SK-N-SH (cell line): ENCODE results near the gene GKN1. TPM values are rescaled to one million over a fixed set of nuclear protein-coding genes. Genes with fewer than 3 reads are reported as not detected.

ENCODE experiments used
- CTCF ChIA-PET: fragments of 300-600, 350-600 bp; formaldehyde crosslinking; extraction: SDS; loops from one replicate; lab custom pipeline; 2021; lab: Yijun Ruan, JAX
- POLR2A ChIA-PET: fragments of 350-600 bp; sonication (Branson Sonifier 250); formaldehyde crosslinking; extraction: SDS; loops from one replicate; lab custom pipeline; 2020; ENCODE audit warnings: antibody characterized with exemption, inconsistent platforms; lab: Yijun Ruan, JAX
- DNase-seq: peaks from one replicate; pipeline ENCODE4 v3.0.0; 2012
- H2AFZ ChIP-seq: fragments of 200-600 bp; sonication (generic); 2 replicates; pipeline ENCODE4 v1.8.1; 2016; ENCODE audit warnings: antibody characterized with exemption, mild to moderate bottlenecking, low read depth
- H3F3A ChIP-seq: fragments of 200-600 bp; sonication (generic); replicated peaks from 2 replicates; pipeline ENCODE3; 2016; ENCODE audit warnings: antibody characterized with exemption, mild to moderate bottlenecking; ENCODE audit not compliant: insufficient read depth
- H3K27ac ChIP-seq, 2 experiments: fragments of 200-500 bp in 1 of 2; fragments of 200-600 bp in 1 of 2; sonication (Bioruptor generic) in 1 of 2; sonication (generic), shearing (Covaris generic) in 1 of 2; 2 replicates each; pipeline versions ENCODE4 v1.5.1 to v1.6.1; 2014 to 2016; ENCODE audit warnings: low read depth in 2 of 2, inconsistent platforms in 1 of 2, low read length in 1 of 2, mild to moderate bottlenecking in 1 of 2, mixed read lengths in 1 of 2
- H3K27me3 ChIP-seq: fragments of 200-600 bp; sonication (generic), shearing (Covaris generic); 2 replicates; pipeline ENCODE4 v1.6.1; 2016; ENCODE audit warnings: mixed run types; ENCODE audit not compliant: insufficient read depth
- H3K36me3 ChIP-seq, 2 experiments: fragments of 200-500 bp in 1 of 2; fragments of 200-600 bp in 1 of 2; sonication (Bioruptor generic) in 1 of 2; sonication (generic) in 1 of 2; replicated peaks in 1 of 2; 2 replicates each; pipeline versions ENCODE3 to v1.5.1; 2014 to 2016; ENCODE audit warnings: low read length in 1 of 2, mild to moderate bottlenecking in 1 of 2; ENCODE audit not compliant: insufficient read depth in 2 of 2, control insufficient read depth in 1 of 2
- H3K4me1 ChIP-seq, 2 experiments: fragments of 200-500 bp in 1 of 2; fragments of 200-600 bp in 1 of 2; sonication (Bioruptor generic) in 1 of 2; sonication (generic), shearing (Covaris generic) in 1 of 2; 2 replicates each; pipeline versions ENCODE4 v1.5.1 to v1.6.1; 2014 to 2016; ENCODE audit warnings: low read depth in 1 of 2, low read length in 1 of 2, mixed run types in 1 of 2; ENCODE audit not compliant: insufficient read depth in 2 of 2, control insufficient read depth in 1 of 2
- H3K4me2 ChIP-seq: fragments of 200-600 bp; sonication (generic), shearing (Covaris generic); 2 replicates; pipeline ENCODE4 v1.6.1; 2017; ENCODE audit warnings: mixed run types
- H3K4me3 ChIP-seq, 2 experiments: fragments of 200-500 bp in 1 of 2; fragments of 200-600 bp in 1 of 2; sonication (Bioruptor generic) in 1 of 2; sonication (generic), shearing (Covaris generic) in 1 of 2; 2 replicates each; pipeline versions ENCODE4 v1.5.1 to v1.8.1; 2014 to 2016; ENCODE audit warnings: low read depth in 2 of 2, inconsistent platforms in 1 of 2, low read length in 1 of 2, mild to moderate bottlenecking in 1 of 2, mixed read lengths in 1 of 2, moderate library complexity in 1 of 2
- H3K79me2 ChIP-seq: fragments of 200-600 bp; sonication (generic); 2 replicates; pipeline ENCODE4 v1.8.1; 2017; ENCODE audit warnings: mild to moderate bottlenecking; ENCODE audit not compliant: insufficient read depth
- H3K9ac ChIP-seq: fragments of 200-600 bp; sonication (generic); 2 replicates; pipeline ENCODE4 v1.6.1; 2017; ENCODE audit warnings: mixed run types
- H3K9me2 ChIP-seq: fragments of 200-600 bp; sonication (generic); 2 replicates; pipeline ENCODE4 v1.6.1; 2017; ENCODE audit warnings: mixed run types
- H3K9me3 ChIP-seq: fragments of 200-600 bp; sonication (generic); 2 replicates; pipeline ENCODE4 v1.6.1; 2017; ENCODE audit warnings: mixed run types, mild to moderate bottlenecking, moderate library complexity
- H4K20me1 ChIP-seq: fragments of 200-600 bp; sonication (generic); 2 replicates; pipeline ENCODE4 v1.6.1; 2017; ENCODE audit warnings: mild to moderate bottlenecking, mixed run types; ENCODE audit not compliant: insufficient read depth
- CHD2 ChIP-seq: fragments of 150-350 bp; IDR thresholded peaks from 2 replicates; pipeline ENCODE4 v1.6.1; 2018; ENCODE audit warnings: low read length; ENCODE audit not compliant: partially characterized antibody
- ELF1 ChIP-seq: IDR thresholded peaks from 2 replicates; pipeline ENCODE4 v1.4.0; 2012
- EP300 ChIP-seq, 2 experiments: IDR thresholded peaks; 2 replicates each; pipeline versions ENCODE4 v1.4.0 to v1.6.1; 2012; ENCODE audit warnings: borderline replicate concordance in 1 of 2, low read depth in 1 of 2, low read length in 1 of 2
- EZH2phosphoT487 ChIP-seq: fragments of 200-600 bp; sonication (generic); IDR thresholded peaks from 2 replicates; pipeline ENCODE4 v1.6.1; 2017; ENCODE audit warnings: low read depth, mixed run types, mild to moderate bottlenecking, antibody characterized with exemption, moderate library complexity, borderline replicate concordance
- FOXM1 ChIP-seq: IDR thresholded peaks from 2 replicates; pipeline ENCODE4 v1.4.0; 2012; ENCODE audit warnings: low read depth, mild to moderate bottlenecking
- GATA2 ChIP-seq: sonication (generic); formaldehyde crosslinking; IDR thresholded peaks from 2 replicates; pipeline ENCODE4 v1.5.0; 2020; ENCODE audit warnings: mild to moderate bottlenecking, missing genetic modification reagents
- JUND ChIP-seq: IDR thresholded peaks from 2 replicates; pipeline ENCODE4 v1.4.0; 2012
- MAX ChIP-seq: IDR thresholded peaks from 2 replicates; pipeline ENCODE4 v1.4.0; 2012; ENCODE audit warnings: low read depth
- MXI1 ChIP-seq: IDR thresholded peaks from 2 replicates; pipeline ENCODE4 v1.6.1; 2012; ENCODE audit warnings: mild to moderate bottlenecking, low read depth, low read length, improper control_type of control experiment
- NFIC ChIP-seq: IDR thresholded peaks from 2 replicates; pipeline ENCODE4 v1.4.0; 2012; ENCODE audit warnings: borderline replicate concordance
- PBX3 ChIP-seq: IDR thresholded peaks from 2 replicates; pipeline ENCODE4; 2012
- RAD21 ChIP-seq: IDR thresholded peaks from 2 replicates; pipeline ENCODE4 v1.6.1; 2012; ENCODE audit warnings: mild to moderate bottlenecking, low read length
- RCOR1 ChIP-seq: fragments of 150-350 bp; IDR thresholded peaks from 2 replicates; pipeline ENCODE4 v1.6.1; 2017; ENCODE audit warnings: antibody characterized with exemption, low read length
- RFX5 ChIP-seq: IDR thresholded peaks from 2 replicates; pipeline ENCODE4 v1.6.1; 2012; ENCODE audit warnings: mild to moderate bottlenecking, improper control_type of control experiment, low read length
- RXRA ChIP-seq: IDR thresholded peaks from 2 replicates; pipeline ENCODE4 v1.4.0; 2012; ENCODE audit warnings: low read depth, mild to moderate bottlenecking, borderline replicate concordance
- SIN3A ChIP-seq: IDR thresholded peaks from 2 replicates; pipeline ENCODE4 v1.6.1; 2012; ENCODE audit warnings: low read depth, mild to moderate bottlenecking, low read length, moderate library complexity, borderline replicate concordance
- TAF1 ChIP-seq: IDR thresholded peaks from 2 replicates; pipeline ENCODE4 v1.6.1; 2012; ENCODE audit warnings: low read depth, mild to moderate bottlenecking, low read length, moderate library complexity, borderline replicate concordance
- TCF12 ChIP-seq: IDR thresholded peaks from 2 replicates; pipeline ENCODE4 v1.4.0; 2012
- USF1 ChIP-seq: IDR thresholded peaks from 2 replicates; pipeline ENCODE4 v1.4.0; 2012; ENCODE audit warnings: low read depth, borderline replicate concordance
- USF2 ChIP-seq: fragments of 150-350 bp; IDR thresholded peaks from 2 replicates; pipeline ENCODE4 v1.6.1; 2017; ENCODE audit warnings: antibody characterized with exemption, low read length, low read depth, borderline replicate concordance
- YY1 ChIP-seq: IDR thresholded peaks from 2 replicates; pipeline ENCODE4 v1.4.0; 2012; ENCODE audit warnings: low read depth, mild to moderate bottlenecking
- WGBS: methylation state at CpG from one replicate; pipeline ENCODE4 v1.1.6; 2017; ENCODE audit warnings: low lambda C conversion rate; 5-methylcytosine and 5-hydroxymethylcytosine counted together
- polyA plus RNA-seq, 3 experiments: library from polyadenylated mRNA; depleted of rRNA; stranded (reverse); fragments of >200 nt; gene quantifications; 2 replicates each; pipeline ENCODE4 v1.2.3, GENCODE V29; 2012

The GKN1 gene
- polyA plus RNA-seq, 1 of the 3 experiments (the other 2 are of a cell fraction) = not detected

- Histone ChIP-seq H3K9me2 (no peaks in the 10 kb centered on the region), H3F3A (no peaks in the 10 kb centered on the region), H3K4me3 (no peak overlapping the region), H3K36me3 (no peaks in the 10 kb centered on the region), H3K79me2 (no peaks in the 10 kb centered on the region), H2AFZ (no peak overlapping the region), H4K20me1 (no peaks in the 10 kb centered on the region), H3K27ac (no peak overlapping the region), H3K9ac (no peak overlapping the region), H3K9me3 (no peaks in the 10 kb centered on the region), H3K4me2 (no peak overlapping the region), H3K4me1 (no peaks in the 10 kb centered on the region), H3K27me3 (no peaks in the 10 kb centered on the region)
- CTCF ChIA-PET = interaction anchor here (1.0 to 1.3 kb wide), 3 partner anchors 17 to 311 kb away, joined by 3 to 5 read pairs (median 3); partner anchors contain the start of gene ANTXR1
- DNase-seq = no peak
- POLR2A ChIA-PET = no interaction called here
- WGBS = 26% methylated on average over 3 of the region's 3 CpGs
- TF ChIP-seq JUND = no peak
- no peak for TF ChIP-seq EP300 (IDR thresholded peaks at IDR 0.05; ENCODE audit: borderline replicate concordance in 1 of 2, low read depth in 1 of 2, low read length in 1 of 2)
- TF ChIP-seq ELF1 = no peak
- TF ChIP-seq TAF1 = no peak
- TF ChIP-seq MXI1 = no peak
- no peak for TF ChIP-seq USF1
- no peak for TF ChIP-seq MAX
- TF ChIP-seq EZH2phosphoT487 = no peak
- no peak for TF ChIP-seq TCF12
- TF ChIP-seq FOXM1 = no peak
- TF ChIP-seq RXRA = no peak
- no peak for TF ChIP-seq PBX3
- no peak for TF ChIP-seq GATA2 (CRISPR knock-in tag)
Observed at GRCh38 chr2:68995916-68996315, 21.5 kb downstream of the GKN1 start.

- Histone ChIP-seq H3K9ac (no peak overlapping the region), H3K36me3 (no peaks in the 10 kb centered on the region), H3F3A (no peaks in the 10 kb centered on the region), H3K9me3 (peaks cover 10% of the 10 kb centered on the region; the same call in 1 of the 2 replicates), H3K4me3 (no peak overlapping the region), H2AFZ (no peak overlapping the region), H3K4me2 (no peak overlapping the region), H3K27ac (no peak overlapping the region), H3K79me2 (no peaks in the 10 kb centered on the region), H3K9me2 (no peaks in the 10 kb centered on the region), H3K27me3 (no peaks in the 10 kb centered on the region), H3K4me1 (no peaks in the 10 kb centered on the region), H4K20me1 (no peaks in the 10 kb centered on the region)
- no peak for DNase-seq
- TF ChIP-seq MAX (no peak), NFIC (no peak), TAF1 (no peak), EZH2phosphoT487 (no peak), SIN3A (no peak), RAD21 (no peak), YY1 (no peak), GATA2 (CRISPR knock-in tag) (no peak), RFX5 (no peak), USF2 (no peak), RCOR1 (no peak), CHD2 (no peak)
- CTCF ChIA-PET = no interaction called here
- POLR2A ChIA-PET = no interaction called here
Observed at GRCh38 chr2:68997401-68997800, 23.0 kb downstream of the GKN1 start.
